C4-2B (cell line): ENCODE measurements around the gene DUSP23.

Experiments used
- H3K27ac ChIP-seq: fragments of 450-650 bp; 2 replicates; pipeline ENCODE4 v1.5.1; 2017
- CTCF ChIP-seq: fragments of 450-650 bp; conservative IDR thresholded peaks from 2 replicates; pipeline ENCODE4 v1.5.1; 2017; ENCODE audit warnings: mild to moderate bottlenecking
- ZFX ChIP-seq: fragments of 450-650 bp; IDR thresholded peaks from 2 replicates; pipeline ENCODE4 v1.6.1; 2017

DUSP23 gene

DNA sequence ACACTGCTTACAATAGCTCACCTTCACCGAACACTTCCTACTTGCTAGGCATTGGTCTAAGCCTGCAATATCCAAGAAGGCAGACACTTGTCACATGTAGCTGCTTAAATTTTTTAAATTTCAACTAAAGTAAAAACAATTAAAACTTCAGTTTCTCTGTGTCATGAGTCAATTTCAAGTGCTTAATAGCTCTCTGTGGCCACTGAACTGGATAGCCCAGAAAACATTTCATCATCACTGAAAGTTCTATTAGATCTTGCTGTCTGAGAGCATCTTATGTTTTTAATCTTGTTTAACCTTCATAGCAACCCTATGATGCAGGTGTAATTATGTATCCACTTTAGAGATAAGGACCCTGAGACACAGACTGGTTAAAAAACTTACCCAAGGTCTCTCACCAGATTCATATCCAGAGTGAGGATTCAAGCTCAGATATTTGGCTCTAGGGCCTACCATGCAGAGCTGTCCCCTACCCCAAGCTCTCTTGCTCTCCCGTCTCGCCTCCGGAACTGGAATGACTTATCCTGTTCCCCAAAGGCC, 18.8 kb downstream of the DUSP23 start:
- TF ChIP-seq CTCF (no peak), ZFX (no peak)
- no peak overlapping the region for H3K27ac ChIP-seq

DNA sequence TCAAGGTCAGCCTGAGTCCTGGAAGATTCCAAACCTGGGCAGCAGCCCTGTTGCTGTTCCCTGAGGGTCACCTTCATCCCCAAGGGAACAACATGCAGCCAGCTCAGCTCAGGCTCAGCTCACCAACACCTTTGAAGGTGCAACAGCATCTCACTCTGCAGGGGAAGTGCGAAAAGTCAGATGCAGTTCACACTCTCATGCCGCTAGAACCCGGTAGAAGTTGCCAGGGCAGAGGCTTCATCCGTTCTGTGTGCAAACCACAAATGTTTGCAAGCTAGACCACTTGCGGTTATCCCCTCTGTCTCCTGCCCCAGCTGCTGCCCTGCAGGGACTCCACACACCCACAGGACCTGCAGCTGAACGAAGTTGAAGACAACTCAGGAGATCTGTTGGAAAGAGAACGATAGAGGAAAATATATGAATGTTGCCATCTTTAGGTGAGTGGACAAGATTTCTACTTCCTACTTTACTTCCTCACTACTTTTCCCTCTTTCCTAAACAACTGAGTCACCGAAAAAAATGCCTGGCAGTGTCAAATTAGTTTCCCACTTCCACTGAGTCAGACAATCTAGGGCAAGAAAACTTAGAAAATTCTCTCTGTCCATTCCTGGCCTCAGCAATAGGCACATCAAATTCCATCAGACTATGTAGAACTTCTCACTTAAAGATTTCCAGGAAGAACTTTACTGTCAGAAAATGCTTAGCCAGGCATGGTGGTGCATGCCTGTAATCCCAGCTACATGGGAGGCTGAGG, 19.6 kb downstream of the DUSP23 start:
- H3K27ac ChIP-seq, result no peak overlapping the region
- TF ChIP-seq CTCF (no peak), ZFX (no peak)

DNA sequence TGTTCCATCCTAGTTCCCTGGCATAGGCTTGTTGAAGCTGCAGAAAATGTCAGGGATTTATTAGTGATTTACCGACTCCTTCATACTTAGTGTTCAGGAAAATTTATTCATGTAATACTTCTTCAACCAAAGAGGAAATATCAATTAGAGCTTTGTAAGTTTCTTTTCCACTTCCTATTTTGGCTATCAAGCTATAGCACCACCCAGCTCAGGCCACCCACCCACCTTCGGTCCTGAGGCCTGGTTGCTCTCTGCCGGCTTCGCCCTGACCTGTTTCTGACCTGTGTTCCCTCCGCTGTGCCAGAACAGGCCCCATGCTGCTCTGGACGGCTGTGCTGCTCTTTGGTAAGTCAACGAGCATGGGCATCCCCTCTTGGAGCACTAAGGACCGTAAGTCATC, 21.3 kb downstream of the DUSP23 start, which contains the start of gene FCRL6:
FCRL6 (plus strand) TSS at position 250 of the 400 bp plus-strand sequence; CDS start at position 315, 65 bp downstream.
- no peak for TF ChIP-seq CTCF
- no peak for TF ChIP-seq ZFX
- H3K27ac ChIP-seq, result no peak within 1 kb of the TSS

DNA sequence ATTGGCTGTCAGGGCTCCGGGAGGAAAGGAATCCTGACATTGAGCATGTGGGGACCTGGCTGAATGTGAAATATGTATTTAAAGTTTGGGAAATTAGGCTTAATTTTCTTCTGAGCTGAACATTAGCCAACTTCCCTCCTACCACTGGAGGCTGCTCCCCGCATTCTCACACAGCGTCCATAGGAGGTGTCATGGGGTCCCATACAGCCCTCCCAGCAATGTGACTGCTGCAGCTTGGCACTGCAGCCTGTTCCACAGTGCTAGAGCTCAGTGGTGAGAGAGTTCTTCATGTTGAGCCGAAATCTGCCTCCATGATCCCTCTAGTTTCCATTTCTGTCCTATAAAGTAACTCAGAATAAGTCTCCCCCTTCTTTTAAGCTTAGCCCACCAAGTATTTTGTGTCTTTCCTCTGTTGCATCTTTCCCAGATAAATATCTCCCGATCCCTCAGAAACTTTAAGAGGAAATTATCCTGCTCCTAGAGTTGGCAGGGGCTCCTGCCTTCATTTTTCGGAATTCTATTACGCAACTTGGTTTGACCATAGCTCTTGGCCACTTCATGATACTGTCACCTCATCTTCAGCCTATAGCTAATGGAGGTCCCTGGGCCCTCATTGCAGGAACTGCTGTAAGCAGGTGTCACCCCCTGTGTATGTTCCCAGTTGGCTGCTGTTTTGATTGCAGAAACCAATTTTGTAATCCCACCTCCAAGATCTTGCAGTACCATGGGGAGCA, 23.4 kb downstream of the DUSP23 start:
- H3K27ac ChIP-seq, result no peak overlapping the region
- TF ChIP-seq CTCF, result no peak

GRCh38 chr1:159804924-159805323, 24.2 kb downstream of the DUSP23 start:
- TF ChIP-seq ZFX (no peak), CTCF (no peak)
- no peak overlapping the region for H3K27ac ChIP-seq

GRCh38 chr1:159815926-159816325, 35.2 kb downstream of the DUSP23 start:
- TF ChIP-seq ZFX, result no peak
- no peak overlapping the region for H3K27ac ChIP-seq

- no peak overlapping the region for H3K27ac ChIP-seq
- TF ChIP-seq ZFX (no peak), CTCF (no peak)
Measured at GRCh38 chr1:159817276-159818041, 36.7 kb downstream of the DUSP23 start.
